Measurements from ENCODE around the gene PTPRM.

DNA sequence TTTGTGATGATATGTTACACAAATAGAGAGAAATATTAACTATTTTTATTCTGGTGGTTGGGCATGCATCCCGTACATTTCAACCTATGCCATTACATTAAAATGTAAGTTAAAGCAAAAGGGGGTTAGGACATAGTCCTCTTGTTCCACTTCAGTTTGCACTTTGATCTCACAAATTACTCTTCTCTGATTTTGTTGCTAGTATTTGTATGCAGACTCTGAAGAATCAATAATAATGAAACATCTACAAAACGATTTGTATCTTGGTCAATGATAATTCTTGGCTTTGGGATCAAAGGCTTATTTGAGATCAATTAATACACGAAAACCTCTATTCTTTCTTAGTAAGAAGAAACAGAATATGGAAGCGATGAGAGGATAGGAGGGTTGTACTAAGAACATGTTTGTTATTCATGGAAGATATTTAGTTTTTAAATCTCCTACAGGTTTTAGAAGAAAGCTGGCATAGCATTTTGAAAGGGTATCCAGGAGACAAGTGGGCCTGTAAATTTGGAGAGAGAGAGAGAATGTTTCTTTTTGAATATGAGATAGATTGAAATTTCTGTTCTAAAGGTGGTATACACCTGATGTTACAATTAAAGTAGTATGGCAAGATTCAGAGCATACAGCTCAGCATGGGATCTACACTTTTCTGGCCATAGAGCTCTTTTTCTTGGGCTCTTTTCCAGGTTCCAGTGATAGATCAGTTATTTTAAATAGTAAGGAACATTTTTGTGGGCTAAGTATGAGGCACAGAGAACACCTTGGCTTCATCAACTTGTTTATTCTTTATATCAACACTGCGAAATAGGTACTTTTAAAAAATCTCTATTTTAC lies 347.9 kb downstream of the PTPRM start:
- TF ChIP-seq, protein P1, sequence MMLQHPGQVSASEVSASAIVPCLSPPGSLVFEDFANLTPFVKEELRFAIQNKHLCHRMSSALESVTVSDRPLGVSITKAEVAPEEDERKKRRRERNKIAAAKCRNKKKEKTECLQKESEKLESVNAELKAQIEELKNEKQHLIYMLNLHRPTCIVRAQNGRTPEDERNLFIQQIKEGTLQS (CRISPR knock-in tag; conservative IDR thresholded peaks at IDR 0.05) = no peak
- TF ChIP-seq, protein P2, sequence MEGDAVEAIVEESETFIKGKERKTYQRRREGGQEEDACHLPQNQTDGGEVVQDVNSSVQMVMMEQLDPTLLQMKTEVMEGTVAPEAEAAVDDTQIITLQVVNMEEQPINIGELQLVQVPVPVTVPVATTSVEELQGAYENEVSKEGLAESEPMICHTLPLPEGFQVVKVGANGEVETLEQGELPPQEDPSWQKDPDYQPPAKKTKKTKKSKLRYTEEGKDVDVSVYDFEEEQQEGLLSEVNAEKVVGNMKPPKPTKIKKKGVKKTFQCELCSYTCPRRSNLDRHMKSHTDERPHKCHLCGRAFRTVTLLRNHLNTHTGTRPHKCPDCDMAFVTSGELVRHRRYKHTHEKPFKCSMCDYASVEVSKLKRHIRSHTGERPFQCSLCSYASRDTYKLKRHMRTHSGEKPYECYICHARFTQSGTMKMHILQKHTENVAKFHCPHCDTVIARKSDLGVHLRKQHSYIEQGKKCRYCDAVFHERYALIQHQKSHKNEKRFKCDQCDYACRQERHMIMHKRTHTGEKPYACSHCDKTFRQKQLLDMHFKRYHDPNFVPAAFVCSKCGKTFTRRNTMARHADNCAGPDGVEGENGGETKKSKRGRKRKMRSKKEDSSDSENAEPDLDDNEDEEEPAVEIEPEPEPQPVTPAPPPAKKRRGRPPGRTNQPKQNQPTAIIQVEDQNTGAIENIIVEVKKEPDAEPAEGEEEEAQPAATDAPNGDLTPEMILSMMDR (IDR thresholded peaks at IDR 0.05) = no peak
- TF ChIP-seq SP1 (CRISPR knock-in tag; conservative IDR thresholded peaks at IDR 0.05) (no peak), TEAD1 (CRISPR knock-in tag; IDR thresholded peaks at IDR 0.05) (no peak), KAT7 (CRISPR knock-in tag; IDR thresholded peaks at IDR 0.05; ENCODE audit: borderline replicate concordance) (no peak), ETV6 (CRISPR knock-in tag; IDR thresholded peaks at IDR 0.05) (no peak), TCF7 (CRISPR knock-in tag; IDR thresholded peaks at IDR 0.05; ENCODE audit: low read depth) (no peak), NR3C1 (CRISPR knock-in tag; conservative IDR thresholded peaks at IDR 0.05; ENCODE audit: low read depth) (no peak), RELA (CRISPR knock-in tag; IDR thresholded peaks at IDR 0.05; ENCODE audit: borderline replicate concordance) (no peak)
- TF ChIP-seq, protein P3, sequence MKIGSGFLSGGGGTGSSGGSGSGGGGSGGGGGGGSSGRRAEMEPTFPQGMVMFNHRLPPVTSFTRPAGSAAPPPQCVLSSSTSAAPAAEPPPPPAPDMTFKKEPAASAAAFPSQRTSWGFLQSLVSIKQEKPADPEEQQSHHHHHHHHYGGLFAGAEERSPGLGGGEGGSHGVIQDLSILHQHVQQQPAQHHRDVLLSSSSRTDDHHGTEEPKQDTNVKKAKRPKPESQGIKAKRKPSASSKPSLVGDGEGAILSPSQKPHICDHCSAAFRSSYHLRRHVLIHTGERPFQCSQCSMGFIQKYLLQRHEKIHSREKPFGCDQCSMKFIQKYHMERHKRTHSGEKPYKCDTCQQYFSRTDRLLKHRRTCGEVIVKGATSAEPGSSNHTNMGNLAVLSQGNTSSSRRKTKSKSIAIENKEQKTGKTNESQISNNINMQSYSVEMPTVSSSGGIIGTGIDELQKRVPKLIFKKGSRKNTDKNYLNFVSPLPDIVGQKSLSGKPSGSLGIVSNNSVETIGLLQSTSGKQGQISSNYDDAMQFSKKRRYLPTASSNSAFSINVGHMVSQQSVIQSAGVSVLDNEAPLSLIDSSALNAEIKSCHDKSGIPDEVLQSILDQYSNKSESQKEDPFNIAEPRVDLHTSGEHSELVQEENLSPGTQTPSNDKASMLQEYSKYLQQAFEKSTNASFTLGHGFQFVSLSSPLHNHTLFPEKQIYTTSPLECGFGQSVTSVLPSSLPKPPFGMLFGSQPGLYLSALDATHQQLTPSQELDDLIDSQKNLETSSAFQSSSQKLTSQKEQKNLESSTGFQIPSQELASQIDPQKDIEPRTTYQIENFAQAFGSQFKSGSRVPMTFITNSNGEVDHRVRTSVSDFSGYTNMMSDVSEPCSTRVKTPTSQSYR (CRISPR knock-in tag; IDR thresholded peaks at IDR 0.05) = no peak
